ENCODE results near the gene LBHD2. TPM values are rescaled to one million over a fixed set of nuclear protein-coding genes. Genes with fewer than 3 reads are reported as not detected.
A peak's percentile ranks its signal among the peaks of the same experiment; 100 is the strongest.
"Not testable (repeated sequence)": the region's sequence is repeated elsewhere in the genome, so short reads cannot be mapped to it uniquely, and the experiment has no call there.

LBHD2 gene
- total RNA-seq, 2 donors from 2014 or later: not detected

- Mint-ChIP-seq H3K27me3 (ENCODE audit: insufficient read depth) (peaks cover 9% of the 10 kb centered on the region), H3K4me3 (no peak overlapping the region), H3K36me3 (ENCODE audit: low read depth) (no peaks in the 10 kb centered on the region), H3K4me1 (peaks cover 12% of the 10 kb centered on the region), H3K27ac (no peak overlapping the region), H3K9me3 (no peaks in the 10 kb centered on the region)
- DNase-seq: peak; percentile 38
- no peak for TF ChIP-seq CTCF (conservative IDR thresholded peaks at IDR 0.05)
- no peak overlapping the region for H3K9ac ChIP-seq (ENCODE audit: extremely low read depth, low read length, poor library complexity, severe bottlenecking)
- peaks cover 5% of the 10 kb centered on the region for H3K4me1 ChIP-seq (ENCODE audit: control insufficient read depth, insufficient read depth, low read length)
- WGBS, 2 experiments (ENCODE audit: insufficient coverage in 1 of 2, insufficient read length in 1 of 2): 94 to 97% methylated on average over 3 to 5 of the region's 5 CpGs
- H3K27ac ChIP-seq (ENCODE audit: low read depth, low read length): no peak overlapping the region
- H3K27me3 ChIP-seq (ENCODE audit: control insufficient read depth, insufficient read depth, low read length, poor library complexity, severe bottlenecking): no peaks in the 10 kb centered on the region
- H3K36me3 ChIP-seq (ENCODE audit: control insufficient read depth, insufficient read depth, low read length): no peaks in the 10 kb centered on the region
- no peak overlapping the region for H3K4me3 ChIP-seq (ENCODE audit: low read length)
- no peaks in the 10 kb centered on the region for H3K9me3 ChIP-seq (ENCODE audit: control insufficient read depth, low read length)
Measured at GRCh38 chr14:103113303-103113702, 29.3 kb downstream of the LBHD2 start.

- Histone ChIP-seq H3K4me3 (ENCODE audit: low read length) (no peak overlapping the region), H3K27ac (ENCODE audit: low read depth, low read length) (no peak overlapping the region), H3K27me3 (ENCODE audit: control insufficient read depth, insufficient read depth, low read length, poor library complexity, severe bottlenecking) (no peaks in the 10 kb centered on the region), H3K36me3 (ENCODE audit: control insufficient read depth, insufficient read depth, low read length) (no peaks in the 10 kb centered on the region), H3K9me3 (ENCODE audit: control insufficient read depth, low read length) (no peaks in the 10 kb centered on the region), H3K9ac (ENCODE audit: extremely low read depth, low read length, poor library complexity, severe bottlenecking) (no peak overlapping the region), H3K4me1 (ENCODE audit: control insufficient read depth, insufficient read depth, low read length) (peaks cover 5% of the 10 kb centered on the region)
- no peak overlapping the region for H3K4me3 Mint-ChIP-seq
- H3K27ac Mint-ChIP-seq: no peak overlapping the region
- peaks cover 12% of the 10 kb centered on the region for H3K4me1 Mint-ChIP-seq
- peaks cover 9% of the 10 kb centered on the region for H3K27me3 Mint-ChIP-seq (ENCODE audit: insufficient read depth)
- peak; percentile 45 for DNase-seq
- no peaks in the 10 kb centered on the region for H3K9me3 Mint-ChIP-seq
- H3K36me3 Mint-ChIP-seq (ENCODE audit: low read depth): no peaks in the 10 kb centered on the region
- whole genome bisulfite sequencing, 2 experiments (ENCODE audit: insufficient coverage in 1 of 2, insufficient read length in 1 of 2): 79 to 90% methylated on average over 5 to 13 of the region's 13 CpGs
- TF ChIP-seq CTCF (conservative IDR thresholded peaks at IDR 0.05): no peak
Measured at GRCh38 chr14:103113774-103114173, 29.8 kb downstream of the LBHD2 start.

- H3K27ac Mint-ChIP-seq: not testable (repeated sequence)
Measured at GRCh38 chr14:103115086-103115679, 31.2 kb downstream of the LBHD2 start.

More at GRCh38 chr14:103115086-103115679, 31.2 kb downstream of the LBHD2 start:
- H3K4me1 ChIP-seq (ENCODE audit: control insufficient read depth, insufficient read depth, low read length); H3K9me3 Mint-ChIP-seq; H3K27me3 ChIP-seq (ENCODE audit: control insufficient read depth, insufficient read depth, low read length, poor library complexity, severe bottlenecking); H3K4me1 Mint-ChIP-seq; H3K9me3 ChIP-seq (ENCODE audit: control insufficient read depth, low read length); H3K4me3 Mint-ChIP-seq; H3K4me3 ChIP-seq (ENCODE audit: low read length); H3K27ac ChIP-seq (ENCODE audit: low read depth, low read length); H3K36me3 Mint-ChIP-seq (ENCODE audit: low read depth); DNase-seq; H3K27me3 Mint-ChIP-seq (ENCODE audit: insufficient read depth); H3K36me3 ChIP-seq (ENCODE audit: control insufficient read depth, insufficient read depth, low read length); H3K9ac ChIP-seq (ENCODE audit: extremely low read depth, low read length, poor library complexity, severe bottlenecking): not testable (repeated sequence)
- WGBS, 2 experiments (ENCODE audit: insufficient coverage in 1 of 2, insufficient read length in 1 of 2): 90 to 92% methylated on average over 12 of the region's 12 CpGs
- TF ChIP-seq CTCF (conservative IDR thresholded peaks at IDR 0.05): peak; percentile 21

Measured in endodermal cell (in vitro differentiated cells).